CD4-positive, CD25-positive, alpha-beta regulatory T cell (primary cell): ENCODE data around the gene FKBP4. TPM values are rescaled to one million over a fixed set of nuclear protein-coding genes. Genes with fewer than 3 reads are reported as not detected.
"Not testable (repeated sequence)": the region's sequence is repeated elsewhere in the genome, so short reads cannot be mapped to it uniquely, and the experiment has no call there.

ENCODE experiments used
- ATAC-seq, 2 donors: fragments of 150-1000 bp; cut with Tn5 transposase; one replicate each; pipeline ENCODE4 v1.10.0; 2021; ENCODE audit warnings: low read depth in 2 of 2, moderate number of reproducible peaks in 2 of 2, moderate library complexity in 1 of 2
- DNase-seq, 3 donors: peaks; one replicate each; pipeline versions ENCODE4 v3.0.0 to v3.0.0-alpha.2; 2012 to 2022; ENCODE audit warnings: mixed read lengths in 1 of 3
- H3K27ac ChIP-seq: one replicate; pipeline ENCODE4 v1.7.0; 2013; ENCODE audit warnings: mild to moderate bottlenecking, low read length; ENCODE audit not compliant: insufficient read depth, poor library complexity, severe bottlenecking
- H3K27me3 ChIP-seq: one replicate; pipeline ENCODE4 v1.7.0; 2013; ENCODE audit warnings: low read length; ENCODE audit not compliant: control insufficient read depth, insufficient read depth
- H3K36me3 ChIP-seq: one replicate; pipeline ENCODE4 v1.7.0; 2013; ENCODE audit warnings: mild to moderate bottlenecking, low read length, moderate library complexity; ENCODE audit not compliant: control insufficient read depth, insufficient read depth
- H3K4me1 ChIP-seq: 2 replicates; pipeline ENCODE4 v1.7.0; 2013; ENCODE audit warnings: mild to moderate bottlenecking, low read length; ENCODE audit not compliant: insufficient read depth, control insufficient read depth, poor library complexity, severe bottlenecking
- H3K4me3 ChIP-seq: one replicate; pipeline ENCODE4 v1.7.0; 2013; ENCODE audit warnings: low read depth, mild to moderate bottlenecking, low read length, moderate library complexity
- H3K9me3 ChIP-seq, 2 experiments: 1 replicate in 1 of 2; 2 replicates in 1 of 2; pipeline ENCODE4 v1.7.0; 2013; ENCODE audit warnings: low read length in 2 of 2, mild to moderate bottlenecking in 1 of 2, moderate library complexity in 1 of 2; ENCODE audit not compliant: control insufficient read depth in 2 of 2
- H3K27ac Mint-ChIP-seq, 3 donors: one replicate each; pipeline ENCODE4 v1.8.0; 2020 to 2022; ENCODE audit warnings: mild to moderate bottlenecking in 3 of 3, mixed read lengths in 3 of 3, moderate library complexity in 2 of 3
- H3K27me3 Mint-ChIP-seq: one replicate; pipeline ENCODE4 v1.8.0; 2022; ENCODE audit warnings: mild to moderate bottlenecking, mixed read lengths
- H3K36me3 Mint-ChIP-seq: one replicate; pipeline ENCODE4 v1.8.0; 2020; ENCODE audit warnings: mixed read lengths
- H3K4me1 Mint-ChIP-seq, 4 donors: one replicate each; pipeline ENCODE4 v1.8.0; 2020 to 2022; ENCODE audit warnings: mixed read lengths in 4 of 4, mild to moderate bottlenecking in 1 of 4
- H3K4me3 Mint-ChIP-seq, 4 donors: one replicate each; pipeline ENCODE4 v1.8.0; 2020 to 2022; ENCODE audit warnings: mild to moderate bottlenecking in 4 of 4, mixed read lengths in 4 of 4, moderate library complexity in 3 of 4
- H3K9me3 Mint-ChIP-seq, 7 donors: one replicate each; pipeline ENCODE4 v1.8.0; 2020 to 2022; ENCODE audit warnings: mixed read lengths in 7 of 7, mild to moderate bottlenecking in 3 of 7, moderate library complexity in 2 of 7
- polyA plus RNA-seq, 4 donors: library from polyadenylated mRNA; unstranded; fragments of 300-500 nt; fragmentation: Illumina TruSeq; gene quantifications; one replicate each; pipeline ENCODE4 v1.2.3, GENCODE V29; 2021
- total RNA-seq: library from RNA; stranded (reverse); gene quantifications from one replicate; pipeline ENCODE4 v1.2.3, GENCODE V29; 2022

FKBP4 gene
- total and polyA plus RNA-seq, 5 donors from 2014 or later, result 22.0 to 46.6 (median 29.3) TPM

DNA sequence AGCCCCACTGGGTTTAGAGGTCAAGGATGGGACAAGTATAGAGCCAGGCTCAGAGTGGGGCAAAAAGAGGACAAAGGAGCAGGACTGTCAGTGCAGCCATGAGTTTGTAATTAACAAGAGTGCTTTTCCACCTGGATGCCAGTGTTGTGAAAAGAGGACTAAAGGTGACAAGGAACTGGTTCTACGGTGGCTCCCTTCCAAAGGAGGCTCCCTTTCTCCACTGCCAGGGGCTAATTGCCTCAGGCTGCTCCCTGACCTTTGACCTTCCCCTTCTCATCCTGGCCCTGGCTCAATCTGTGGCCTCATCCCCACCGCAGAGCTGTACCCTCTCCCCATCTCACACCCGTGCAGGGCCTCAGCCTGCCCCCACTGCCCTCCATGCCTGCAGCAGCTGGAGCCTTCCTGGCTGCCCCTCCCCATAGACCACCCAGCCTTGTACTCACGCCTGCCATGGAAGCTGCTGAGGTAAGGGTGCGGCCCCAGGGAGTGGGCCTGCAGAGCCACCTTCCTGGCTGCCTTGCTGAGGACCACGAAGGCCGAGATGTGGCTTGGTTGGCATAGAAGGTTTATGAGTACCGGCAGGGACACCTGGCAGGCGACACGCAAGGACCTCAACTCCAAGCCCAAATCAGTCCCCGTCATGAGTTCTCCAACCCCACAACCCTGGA, 24.8 kb upstream of the FKBP4 start:
- Histone ChIP-seq H3K36me3 (no peaks in the 10 kb centered on the region), H3K4me3 (no peak overlapping the region), H3K9me3 (no peaks in the 10 kb centered on the region), H3K27me3 (no peaks in the 10 kb centered on the region), H3K4me1 (no peaks in the 10 kb centered on the region), H3K27ac (no peak overlapping the region)
- Mint-ChIP-seq H3K27ac (peak overlapping the region in 1 of 3 donors; percentile 60), H3K9me3 (peaks cover 0 to 4% (median 0%) of the 10 kb centered on the region in 7 donors), H3K27me3 (peaks cover 4% of the 10 kb centered on the region), H3K4me1 (peaks cover 0 to 6% (median 2%) of the 10 kb centered on the region in 4 donors), H3K4me3 (peak overlapping the region in 1 of 4 donors; percentile 61), H3K36me3 (peaks cover 3% of the 10 kb centered on the region)
- DNase-seq (no peak), ATAC-seq (no peak)

DNA sequence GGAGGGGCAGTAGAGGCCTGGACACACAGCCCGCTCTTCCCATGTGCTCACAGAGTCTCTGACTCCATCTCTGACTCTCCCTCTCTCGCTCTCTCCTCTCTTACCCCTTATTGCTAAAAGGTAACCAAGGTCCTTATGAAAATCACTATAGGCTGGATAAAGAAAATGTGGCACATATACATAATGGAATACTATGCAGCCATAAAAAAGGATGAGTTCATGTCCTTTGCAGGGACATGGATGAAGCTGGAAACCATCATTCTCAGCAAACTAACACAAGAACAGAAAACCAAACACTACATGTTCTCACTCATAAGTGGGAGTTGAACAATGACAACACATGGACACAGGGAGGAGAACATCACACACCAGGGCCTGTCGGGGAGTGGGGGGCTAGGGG, 24.2 kb upstream of the FKBP4 start:
- Mint-ChIP-seq H3K27ac (peak overlapping the region in 1 of 3 donors; percentile 60), H3K4me3 (peak overlapping the region in 1 of 4 donors; percentile 61)
- not testable (repeated sequence) for H3K4me3 ChIP-seq, H3K36me3 Mint-ChIP-seq, H3K36me3 ChIP-seq, DNase-seq, H3K27me3 Mint-ChIP-seq, H3K27ac ChIP-seq, H3K27me3 ChIP-seq, H3K4me1 ChIP-seq, H3K4me1 Mint-ChIP-seq, H3K9me3 ChIP-seq, H3K9me3 Mint-ChIP-seq, ATAC-seq

DNA sequence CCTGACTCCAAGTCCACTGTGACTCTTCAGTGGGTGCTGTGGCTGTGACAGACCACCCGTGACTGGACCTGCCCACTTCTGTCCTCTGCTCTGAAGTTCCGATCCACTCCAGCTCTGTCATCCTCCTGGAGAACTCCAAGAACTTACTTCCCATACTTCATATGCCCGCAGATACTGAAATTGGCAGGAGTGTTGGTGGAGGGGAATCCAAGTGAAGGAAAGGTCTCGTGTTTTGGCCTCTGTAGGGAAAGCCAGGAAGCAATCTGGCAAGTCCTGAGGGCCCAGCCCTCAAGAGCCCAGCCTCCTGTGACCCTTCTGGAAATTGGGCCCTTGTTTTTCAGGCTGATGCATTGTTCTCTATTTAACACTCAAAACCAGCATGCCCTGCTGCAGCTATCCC, 22.4 kb upstream of the FKBP4 start:
- no peak for ATAC-seq
- H3K4me3 Mint-ChIP-seq, result no peak overlapping the region
- no peak overlapping the region for H3K27ac ChIP-seq
- H3K9me3 ChIP-seq, result no peaks in the 10 kb centered on the region
- H3K4me3 ChIP-seq, result no peak overlapping the region
- H3K9me3 Mint-ChIP-seq, result peaks cover 0 to 4% (median 0%) of the 10 kb centered on the region in 7 donors
- H3K36me3 ChIP-seq, result no peaks in the 10 kb centered on the region
- no peak for DNase-seq
- H3K27me3 ChIP-seq, result no peaks in the 10 kb centered on the region
- H3K4me1 ChIP-seq, result no peaks in the 10 kb centered on the region
- no peak overlapping the region for H3K27ac Mint-ChIP-seq
- peaks cover 0 to 6% (median 2%) of the 10 kb centered on the region in 4 donors for H3K4me1 Mint-ChIP-seq
- no peaks in the 10 kb centered on the region for H3K27me3 Mint-ChIP-seq
- H3K36me3 Mint-ChIP-seq, result peaks cover 3% of the 10 kb centered on the region

DNA sequence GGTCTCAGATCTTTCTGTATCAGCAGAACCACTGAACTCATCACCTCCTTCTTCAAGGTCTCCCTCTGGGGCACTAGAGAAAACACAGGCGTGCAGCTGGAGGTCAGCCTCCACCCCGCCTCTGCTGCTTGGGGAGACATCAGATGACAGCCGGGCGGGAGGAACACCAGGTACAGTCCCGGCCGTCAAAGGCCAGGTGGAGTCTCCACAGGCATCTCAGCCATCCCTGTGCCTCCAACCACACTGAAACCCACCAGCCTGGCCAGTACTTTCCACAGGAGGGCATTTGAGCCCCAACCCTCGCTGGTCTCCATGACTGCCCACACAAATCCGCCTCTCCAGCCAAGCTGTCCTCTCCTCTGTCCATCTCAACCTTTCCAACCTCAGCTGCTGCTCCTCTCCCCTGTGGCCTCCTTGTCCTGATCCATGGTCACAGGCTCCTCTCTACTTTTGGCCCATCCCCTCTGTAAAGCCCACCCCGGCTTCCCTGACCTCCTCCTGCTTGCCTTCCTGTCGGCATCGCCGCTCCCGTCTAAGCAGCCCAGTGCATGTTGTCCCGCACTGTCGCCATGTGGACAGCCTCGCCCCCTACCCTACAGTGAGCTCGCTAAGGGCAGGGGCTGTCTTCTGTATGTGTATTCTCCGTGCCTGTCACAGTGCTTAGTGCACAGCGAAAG, 21.4 kb upstream of the FKBP4 start:
- Mint-ChIP-seq H3K27me3 (no peaks in the 10 kb centered on the region), H3K4me1 (peaks cover 0 to 2% (median under 1%) of the 10 kb centered on the region in 4 donors), H3K9me3 (peaks cover 0 to 4% (median 0%) of the 10 kb centered on the region in 7 donors), H3K27ac (no peak overlapping the region), H3K4me3 (no peak overlapping the region), H3K36me3 (peaks cover 3% of the 10 kb centered on the region)
- Histone ChIP-seq H3K4me1 (no peaks in the 10 kb centered on the region), H3K9me3 (no peaks in the 10 kb centered on the region), H3K4me3 (no peak overlapping the region), H3K27ac (no peak overlapping the region), H3K27me3 (no peaks in the 10 kb centered on the region), H3K36me3 (no peaks in the 10 kb centered on the region)
- ATAC-seq (no peak), DNase-seq (no peak)

DNA sequence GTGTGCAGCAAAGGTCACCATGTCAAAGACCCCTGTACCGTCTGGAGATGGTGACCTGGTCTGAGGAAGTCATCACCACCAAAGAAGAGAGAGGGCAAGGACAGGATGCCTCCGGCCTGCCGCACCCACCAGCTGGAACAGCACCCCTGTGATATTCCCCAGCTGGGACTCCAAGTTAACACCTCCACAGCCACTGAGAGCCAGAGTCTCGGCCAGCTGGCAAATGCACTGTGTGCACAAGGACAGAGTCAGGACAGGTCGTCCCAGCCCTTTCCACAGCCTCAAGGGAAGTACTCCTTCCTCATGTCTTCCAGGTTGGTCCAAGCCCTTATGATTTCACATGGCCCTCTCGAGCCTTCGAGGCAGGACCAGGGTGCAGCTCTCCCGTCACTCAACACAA, 19.3 kb upstream of the FKBP4 start:
- Mint-ChIP-seq H3K27ac (no peak overlapping the region), H3K27me3 (no peaks in the 10 kb centered on the region), H3K36me3 (peaks cover 3% of the 10 kb centered on the region), H3K9me3 (peaks cover 0 to 4% (median 0%) of the 10 kb centered on the region in 7 donors), H3K4me1 (no peaks in the 10 kb centered on the region), H3K4me3 (no peak overlapping the region)
- no peak for ATAC-seq
- H3K9me3 ChIP-seq, result no peaks in the 10 kb centered on the region
- H3K4me1 ChIP-seq, result no peaks in the 10 kb centered on the region
- no peaks in the 10 kb centered on the region for H3K27me3 ChIP-seq
- DNase-seq, result no peak
- H3K36me3 ChIP-seq, result no peaks in the 10 kb centered on the region
- H3K27ac ChIP-seq, result no peak overlapping the region
- no peak overlapping the region for H3K4me3 ChIP-seq

DNA sequence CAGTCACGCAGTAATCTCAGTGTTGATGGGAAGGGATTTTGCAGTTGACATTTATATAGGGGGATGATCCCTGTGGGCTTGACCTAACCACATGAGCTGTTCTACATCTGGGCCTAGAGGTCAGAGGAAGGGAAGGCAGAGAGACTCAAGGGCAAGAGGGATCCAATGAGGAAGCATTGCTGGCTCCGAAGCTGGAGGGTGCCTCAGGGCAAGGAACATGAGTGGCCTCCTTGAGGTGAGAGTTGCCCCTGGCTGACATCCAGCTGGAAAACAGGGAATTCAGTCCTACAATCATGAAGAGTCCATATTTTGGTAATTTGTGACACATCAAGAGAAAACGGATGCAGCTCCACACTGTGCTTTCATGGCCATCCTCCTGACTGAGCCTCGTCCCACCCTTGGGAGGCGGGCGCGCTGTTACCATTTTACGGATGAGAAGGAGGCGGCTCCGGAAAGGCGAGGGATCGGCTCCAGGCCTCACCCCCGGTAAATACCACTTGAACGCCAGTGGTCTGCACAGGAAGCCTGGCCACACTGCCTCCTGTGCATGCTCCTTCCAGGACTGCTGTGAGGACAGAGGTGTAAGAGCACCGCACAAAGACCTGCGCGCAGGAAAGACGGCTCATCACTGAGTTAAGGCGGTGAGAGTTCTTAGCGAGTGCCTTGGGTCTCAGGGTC, 18.5 kb upstream of the FKBP4 start:
- Histone ChIP-seq H3K27me3 (no peaks in the 10 kb centered on the region), H3K36me3 (no peaks in the 10 kb centered on the region), H3K9me3 (no peaks in the 10 kb centered on the region), H3K4me1 (no peaks in the 10 kb centered on the region), H3K4me3 (no peak overlapping the region), H3K27ac (no peak overlapping the region)
- H3K4me3 Mint-ChIP-seq, result no peak overlapping the region
- no peaks in the 10 kb centered on the region for H3K4me1 Mint-ChIP-seq
- no peak for ATAC-seq
- H3K9me3 Mint-ChIP-seq, result peaks cover 0 to 4% (median 0%) of the 10 kb centered on the region in 7 donors
- no peaks in the 10 kb centered on the region for H3K27me3 Mint-ChIP-seq
- H3K36me3 Mint-ChIP-seq, result no peaks in the 10 kb centered on the region
- no peak overlapping the region for H3K27ac Mint-ChIP-seq
- no peak for DNase-seq

DNA sequence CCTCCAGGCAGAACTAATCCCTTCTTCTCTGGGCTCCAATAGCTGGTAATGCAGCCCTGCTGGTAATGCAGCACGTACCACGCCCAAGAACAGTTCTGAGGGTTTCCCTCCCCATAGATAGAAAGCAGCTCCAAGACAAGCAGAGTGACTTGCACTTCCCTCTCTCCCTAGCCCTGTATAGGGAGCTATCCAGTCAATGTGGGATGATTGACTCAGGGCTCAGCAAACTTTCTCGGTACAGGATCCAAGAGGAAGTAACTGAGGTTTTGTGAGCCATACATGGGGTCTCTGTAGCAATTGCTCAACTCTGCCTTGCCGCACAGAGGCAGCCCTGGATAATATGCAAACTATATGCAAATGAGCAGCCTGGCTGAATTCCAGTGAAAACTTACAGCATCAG, 15.5 kb upstream of the FKBP4 start:
- Mint-ChIP-seq H3K4me1 (peaks cover 0 to 9% (median 6%) of the 10 kb centered on the region in 4 donors), H3K27ac (no peak overlapping the region)
- ATAC-seq, result no peak

More for the DNA sequence above, 15.5 kb upstream of the FKBP4 start:
- Histone ChIP-seq H3K36me3 (no peaks in the 10 kb centered on the region), H3K4me1 (peaks cover 8% of the 10 kb centered on the region), H3K9me3 (no peaks in the 10 kb centered on the region), H3K4me3 (no peak overlapping the region), H3K27me3 (peaks cover 2% of the 10 kb centered on the region), H3K27ac (no peak overlapping the region)
- Mint-ChIP-seq H3K4me3 (no peak overlapping the region), H3K36me3 (no peaks in the 10 kb centered on the region), H3K9me3 (peaks cover 0 to 4% (median 0%) of the 10 kb centered on the region in 7 donors), H3K27me3 (peaks cover 11% of the 10 kb centered on the region)
- no peak for DNase-seq
